Peyer's patch (tissue), 4 donors: ENCODE measurements around the gene CHD1L. TPM values are rescaled to one million over a fixed set of nuclear protein-coding genes. Genes with fewer than 3 reads are reported as not detected.

ENCODE experiments used
- DNase-seq, 3 donors: peaks; one replicate each; pipeline ENCODE4 v3.0.0-alpha.2; 2017 to 2019
- H3K27ac ChIP-seq, 4 donors: fragments of 200-600 bp; sonication (generic); one replicate each; pipeline ENCODE4 v1.5.1; 2016 to 2019
- H3K27me3 ChIP-seq, 2 donors: fragments of 200-600 bp; sonication (generic); one replicate each; pipeline ENCODE4 v1.5.1; 2019
- H3K36me3 ChIP-seq, 3 donors: fragments of 200-600 bp; sonication (generic); one replicate each; pipeline ENCODE4 v1.5.1; 2016 to 2019
- H3K4me1 ChIP-seq, 4 donors: fragments of 200-600 bp; sonication (generic); one replicate each; pipeline ENCODE4 v1.5.1; 2016 to 2019
- H3K4me3 ChIP-seq, 4 donors: fragments of 200-600 bp; sonication (generic); 1 replicate in 3 of 4; 2 replicates in 1 of 4; pipeline ENCODE4 v1.5.1; 2016 to 2019; ENCODE audit warnings: mild to moderate bottlenecking in 1 of 4
- H3K9me3 ChIP-seq, 4 donors: fragments of 200-600 bp; sonication (generic); one replicate each; pipeline ENCODE4 v1.5.1; 2016 to 2019; ENCODE audit warnings: mild to moderate bottlenecking in 1 of 4
- CTCF ChIP-seq, 6 experiments: fragments of 450-650 bp in 4 of 6; fragments of 200-600 bp in 2 of 6; sonication (generic) in 1 of 6; IDR thresholded peaks; one replicate each; pipeline ENCODE4 v1.5.1; 2017 to 2019; ENCODE audit warnings: antibody characterized with exemption in 6 of 6, mild to moderate bottlenecking in 3 of 6, moderate library complexity in 1 of 6
- POLR2A ChIP-seq, 2 donors: fragments of 450-650 bp; IDR thresholded peaks; one replicate each; pipeline ENCODE4 v1.5.1; 2017; ENCODE audit warnings: antibody characterized with exemption in 2 of 2, mild to moderate bottlenecking in 2 of 2, moderate library complexity in 2 of 2
- total RNA-seq, 4 donors: library from RNA; depleted of rRNA; stranded (reverse); fragments of >200 nt; gene quantifications; one replicate each; pipeline ENCODE4 v1.1.0, GENCODE V29; 2016

CHD1L gene
- total RNA-seq, 4 donors from 2014 or later = 25.8 to 71.0 (median 38.3) TPM

GRCh38 chr1:147336291-147336690 is 93.8 kb downstream of the CHD1L start:
- DNase-seq = no peak
- no peaks in the 10 kb centered on the region for H3K27me3 ChIP-seq
- H3K9me3 ChIP-seq = no peaks in the 10 kb centered on the region
- H3K36me3 ChIP-seq = no peaks in the 10 kb centered on the region
- TF ChIP-seq CTCF (IDR thresholded peaks at IDR 0.05) (no peak), POLR2A (IDR thresholded peaks at IDR 0.05) (no peak)
- H3K27ac ChIP-seq = no peak overlapping the region
- H3K4me3 ChIP-seq = no peak overlapping the region
- no peaks in the 10 kb centered on the region for H3K4me1 ChIP-seq

- TF ChIP-seq CTCF (IDR thresholded peaks at IDR 0.05) (no peak), POLR2A (IDR thresholded peaks at IDR 0.05) (no peak)
- no peak for DNase-seq
- Histone ChIP-seq H3K27ac (no peak overlapping the region), H3K27me3 (no peaks in the 10 kb centered on the region), H3K4me3 (no peak overlapping the region), H3K9me3 (no peaks in the 10 kb centered on the region), H3K4me1 (no peaks in the 10 kb centered on the region), H3K36me3 (no peaks in the 10 kb centered on the region)
These were observed 94.7 kb downstream of the CHD1L start for GRCh38 chr1:147337040-147337630.

DNA sequence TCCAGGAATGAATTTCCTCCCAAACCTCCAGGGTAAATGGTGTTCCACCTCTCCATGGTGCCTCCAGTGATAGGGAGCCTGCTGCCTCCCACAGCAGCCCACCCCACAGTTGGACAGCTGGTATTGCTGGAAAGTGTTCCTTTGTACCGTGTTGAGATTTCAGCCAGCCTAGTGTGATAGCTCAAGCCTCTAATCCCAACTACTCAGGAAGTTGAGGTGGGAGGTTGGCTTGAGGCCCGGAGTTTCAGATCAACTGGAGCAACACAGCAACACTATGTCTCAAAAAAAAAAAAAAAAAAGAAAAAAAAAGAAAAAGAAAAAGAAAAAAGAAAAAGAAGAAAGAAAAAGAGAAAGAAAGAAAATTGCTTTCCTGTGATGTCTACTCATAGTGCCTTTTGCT is 96.1 kb downstream of the CHD1L start:
- Histone ChIP-seq H3K27ac (no peak overlapping the region), H3K36me3 (no peaks in the 10 kb centered on the region), H3K4me3 (no peak overlapping the region), H3K9me3 (no peaks in the 10 kb centered on the region), H3K4me1 (no peaks in the 10 kb centered on the region), H3K27me3 (no peaks in the 10 kb centered on the region)
- TF ChIP-seq POLR2A (IDR thresholded peaks at IDR 0.05) = no peak
- TF ChIP-seq CTCF (IDR thresholded peaks at IDR 0.05) = no peak
- DNase-seq = no peak

DNA sequence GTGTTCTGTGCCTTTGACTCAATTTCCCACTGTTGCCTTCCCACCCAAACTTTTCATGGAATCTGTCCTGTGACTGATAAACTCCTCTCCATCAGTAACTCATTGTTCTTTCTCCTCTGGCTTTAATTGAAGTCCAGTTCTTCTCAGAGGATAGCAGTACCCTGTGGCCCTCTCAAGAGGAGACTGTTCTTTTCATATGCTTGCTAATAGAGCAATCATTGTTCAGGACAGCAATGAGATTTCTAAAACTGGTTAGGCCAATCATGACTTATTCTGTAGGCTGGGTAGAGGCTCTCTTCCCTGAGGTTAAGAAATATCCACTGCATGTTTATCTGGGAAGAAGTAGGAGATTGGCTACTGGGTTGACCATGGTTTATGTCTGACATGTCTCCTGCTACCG is 98.8 kb downstream of the CHD1L start:
- no peak for DNase-seq
- TF ChIP-seq POLR2A (IDR thresholded peaks at IDR 0.05) = no peak
- TF ChIP-seq CTCF (IDR thresholded peaks at IDR 0.05) = no peak

More for the DNA sequence above, 98.8 kb downstream of the CHD1L start:
- H3K27me3 ChIP-seq = no peaks in the 10 kb centered on the region
- H3K9me3 ChIP-seq = no peaks in the 10 kb centered on the region
- no peak overlapping the region for H3K27ac ChIP-seq
- no peaks in the 10 kb centered on the region for H3K36me3 ChIP-seq
- H3K4me1 ChIP-seq = no peaks in the 10 kb centered on the region
- H3K4me3 ChIP-seq = no peak overlapping the region

Other genes with a start within 250 kb of the CHD1L start
- 10 to 100 TPM in 3 of 4 donors, 1 to 10 TPM in 1; 9.9 to 45.5 (median 42.2) TPM for gene PRKAB2, start 70.2 kb upstream of the CHD1L start, total RNA-seq
- gene FMO5, start 17.3 kb upstream of the CHD1L start, total RNA-seq = 100 to 1,000 TPM in 3 of 4 donors, 10 to 100 TPM in 1; 31.4 to 156 (median 127) TPM